ENCODE measurements around the gene ARID3B.
"Not testable (repeated sequence)": the region's sequence is repeated elsewhere in the genome, so short reads cannot be mapped to it uniquely, and the experiment has no call there.

Gene ARID3B, protein sequence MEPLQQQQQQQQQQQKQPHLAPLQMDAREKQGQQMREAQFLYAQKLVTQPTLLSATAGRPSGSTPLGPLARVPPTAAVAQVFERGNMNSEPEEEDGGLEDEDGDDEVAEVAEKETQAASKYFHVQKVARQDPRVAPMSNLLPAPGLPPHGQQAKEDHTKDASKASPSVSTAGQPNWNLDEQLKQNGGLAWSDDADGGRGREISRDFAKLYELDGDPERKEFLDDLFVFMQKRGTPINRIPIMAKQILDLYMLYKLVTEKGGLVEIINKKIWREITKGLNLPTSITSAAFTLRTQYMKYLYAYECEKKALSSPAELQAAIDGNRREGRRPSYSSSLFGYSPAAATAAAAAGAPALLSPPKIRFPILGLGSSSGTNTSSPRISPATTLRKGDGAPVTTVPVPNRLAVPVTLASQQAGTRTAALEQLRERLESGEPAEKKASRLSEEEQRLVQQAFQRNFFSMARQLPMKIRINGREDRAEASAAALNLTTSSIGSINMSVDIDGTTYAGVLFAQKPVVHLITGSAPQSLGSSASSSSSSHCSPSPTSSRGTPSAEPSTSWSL

GRCh38 chr15:74540761-74541493 lies at the start of gene ARID3B:
Gene ARID3B (plus strand): TSS chr15:74541220. CDS start chr15:74543937, 2,717 bp downstream.
- DNase-seq = peak; percentile 96

GRCh38 chr15:74496648-74497047 lies 44.4 kb upstream of the ARID3B start:
- DNase-seq = no peak

DNA sequence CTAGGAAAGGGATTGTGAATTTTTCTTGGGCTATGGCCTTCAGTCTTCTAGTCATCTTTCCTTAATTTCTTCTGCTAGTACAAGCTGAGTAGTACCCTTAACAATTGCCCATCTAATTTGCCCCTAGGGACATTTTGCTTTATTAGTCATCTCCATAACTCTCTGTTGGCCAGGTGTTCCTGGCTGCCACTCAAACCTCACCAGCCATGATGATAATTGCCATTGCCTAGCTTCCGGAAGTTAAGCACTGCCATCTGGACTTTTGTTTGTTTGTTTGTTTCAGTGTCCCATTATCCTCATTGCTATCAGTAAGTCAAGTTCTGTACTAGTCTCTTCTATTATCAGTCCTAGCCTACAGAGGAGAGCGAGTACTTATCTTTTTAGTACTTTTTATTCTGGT lies 43.4 kb upstream of the ARID3B start:
- DNase-seq = peak; percentile 86

- DNase-seq = no peak
Observed at GRCh38 chr15:74499366-74499765, 41.7 kb upstream of the ARID3B start.

- DNase-seq = no peak
Observed at GRCh38 chr15:74500401-74500800, 40.6 kb upstream of the ARID3B start.

- no peak for DNase-seq
Observed at GRCh38 chr15:74502301-74502700, 38.7 kb upstream of the ARID3B start.

DNA sequence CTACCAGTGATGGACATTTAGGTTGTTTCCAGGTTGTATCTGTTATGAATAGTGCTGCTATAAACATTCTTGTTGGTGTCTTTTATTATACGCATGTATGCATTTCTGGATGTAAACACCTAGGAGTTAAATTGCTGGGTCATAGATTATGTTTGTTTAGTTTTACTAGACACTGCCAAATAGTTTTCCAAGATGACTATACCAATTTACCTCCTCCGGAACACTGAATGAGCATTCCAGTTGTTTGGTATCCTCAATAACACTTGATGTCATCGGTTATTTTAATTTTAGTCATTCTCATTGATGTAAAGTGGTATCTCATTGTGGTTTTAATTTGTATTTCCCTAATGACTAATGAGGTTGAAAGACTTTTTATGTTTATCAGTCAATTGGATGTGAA lies 36.6 kb upstream of the ARID3B start:
- DNase-seq = no peak

GRCh38 chr15:74504836-74505235 lies 36.2 kb upstream of the ARID3B start:
- no peak for DNase-seq

DNA sequence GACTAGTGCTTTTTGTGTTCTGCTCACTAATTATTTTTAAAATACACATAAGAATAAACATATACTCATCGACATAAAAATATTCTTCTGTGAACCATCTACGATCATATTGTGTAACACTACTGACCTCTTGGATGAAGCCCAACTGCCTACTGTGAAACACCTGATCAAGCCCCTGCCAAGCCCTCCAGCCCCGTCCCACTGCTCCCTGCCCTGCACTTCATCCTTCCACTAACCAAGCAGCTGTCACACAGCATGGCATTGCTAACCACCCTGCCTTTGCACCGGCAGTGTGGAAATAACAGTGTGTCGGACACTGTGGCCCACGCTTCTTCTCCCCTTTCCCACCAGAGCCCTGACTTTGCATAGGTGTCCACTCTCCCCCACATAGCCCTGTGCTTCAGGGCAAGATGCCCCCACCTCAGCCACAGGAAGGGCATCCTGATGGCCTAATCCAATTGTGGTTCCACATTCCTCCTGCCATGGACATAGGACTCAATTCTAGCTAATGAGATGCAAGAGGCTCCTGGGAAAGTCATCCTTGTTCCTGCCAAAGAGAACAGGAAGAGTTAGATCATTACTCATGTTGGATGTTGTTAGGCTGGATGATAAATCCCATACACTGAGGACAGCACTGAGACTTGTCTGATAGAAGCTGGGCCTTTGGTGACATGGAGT lies 35.0 kb upstream of the ARID3B start:
- DNase-seq = no peak

GRCh38 chr15:74506515-74506840 lies 34.5 kb upstream of the ARID3B start:
- no peak for DNase-seq

DNA sequence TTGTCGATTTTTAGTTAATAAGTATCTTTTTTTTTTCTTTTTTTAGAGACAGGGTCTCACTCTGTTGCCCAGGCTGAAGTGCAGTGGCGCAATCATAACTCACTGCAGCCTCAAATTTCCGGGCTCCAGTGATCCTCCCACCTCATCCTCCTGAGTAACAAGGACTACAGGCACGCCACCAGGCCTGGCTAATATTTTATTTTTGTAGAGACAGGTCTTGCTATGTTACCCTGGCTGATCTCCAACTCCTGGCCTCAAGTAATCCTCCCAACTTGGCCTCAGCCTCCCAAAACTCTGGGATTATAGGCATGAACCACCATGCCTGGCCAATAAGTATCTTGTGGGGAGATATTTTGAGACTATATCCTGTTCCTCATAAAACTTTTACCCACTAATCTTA lies 29.4 kb upstream of the ARID3B start:
- no peak for DNase-seq

DNA sequence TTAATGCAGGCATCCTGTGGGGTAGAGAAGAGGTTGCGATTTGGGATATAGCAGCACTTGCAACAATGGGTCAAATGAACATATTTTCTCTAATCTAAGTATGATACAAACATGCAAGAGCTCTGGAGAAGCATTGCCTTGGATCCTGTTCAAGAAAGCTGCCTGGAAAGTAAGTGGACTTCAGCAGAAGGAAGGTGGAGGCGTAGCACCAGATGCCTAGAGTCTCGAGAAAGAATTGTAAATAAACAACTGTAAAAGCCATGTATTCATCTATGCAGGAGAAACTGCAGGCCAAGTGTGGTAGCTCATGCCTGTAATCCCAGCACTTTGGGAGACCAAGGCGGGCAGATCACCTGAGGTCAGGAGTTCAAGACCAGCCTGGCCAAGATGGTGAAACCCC lies 27.0 kb upstream of the ARID3B start:
- DNase-seq = not testable (repeated sequence)

DNA sequence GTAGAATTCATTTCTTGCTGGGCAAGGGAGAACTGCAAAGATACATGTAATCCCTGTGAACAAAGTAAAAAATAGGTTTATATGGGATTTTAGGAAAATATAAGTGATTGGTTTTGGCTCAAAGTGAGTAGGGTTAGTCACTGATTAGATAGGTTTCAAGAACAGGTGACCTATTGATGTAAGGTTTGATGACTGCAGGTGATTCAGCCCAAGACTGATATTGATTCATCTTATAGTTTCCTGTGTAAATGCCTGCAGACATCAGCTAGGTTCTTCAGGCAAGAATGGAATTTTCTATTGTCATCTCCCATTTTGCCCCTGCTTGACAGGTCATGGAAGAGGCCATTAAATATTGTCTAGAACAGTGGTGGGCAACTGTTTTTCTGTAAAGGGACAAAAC lies 23.9 kb upstream of the ARID3B start:
- no peak for DNase-seq

DNA sequence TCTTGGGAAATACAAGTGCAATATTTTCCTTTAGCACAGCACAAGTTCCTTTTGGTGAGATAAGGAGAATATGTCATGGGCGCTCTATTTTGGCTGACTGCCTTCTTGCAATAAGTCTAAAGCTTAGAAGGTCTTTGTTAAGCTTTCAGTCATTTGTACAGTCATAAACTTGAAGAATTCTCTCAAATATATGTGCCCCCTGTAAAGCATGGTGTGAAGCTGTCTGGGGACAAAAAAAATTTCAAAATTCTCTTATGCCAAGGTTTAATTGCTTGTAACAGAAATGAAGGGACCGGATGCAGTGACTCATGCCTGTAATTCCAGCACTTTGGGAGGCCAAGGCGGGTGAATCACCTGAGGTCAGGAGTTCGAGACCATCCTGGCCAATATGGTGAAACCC lies 21.7 kb upstream of the ARID3B start:
- DNase-seq = no peak

DNA sequence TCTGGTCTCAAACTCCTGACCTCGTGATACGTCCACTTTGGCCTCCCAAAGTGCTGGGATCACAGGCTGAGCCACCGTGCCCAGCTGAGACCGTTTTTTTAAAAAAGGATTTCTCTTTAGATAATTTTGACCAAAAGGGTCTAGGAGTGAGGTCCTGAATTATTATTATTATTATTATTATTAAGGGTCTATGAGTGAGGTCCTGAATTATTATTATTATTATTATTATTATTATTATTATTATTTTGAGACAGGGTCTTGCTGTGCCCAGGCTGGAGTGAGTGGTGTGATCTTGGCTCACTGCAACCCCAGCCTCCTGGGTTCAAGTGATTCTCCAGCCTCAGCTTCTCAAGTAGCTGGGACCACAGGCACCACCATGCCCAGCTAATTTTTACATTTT lies 20.6 kb upstream of the ARID3B start:
- DNase-seq = no peak

DNA sequence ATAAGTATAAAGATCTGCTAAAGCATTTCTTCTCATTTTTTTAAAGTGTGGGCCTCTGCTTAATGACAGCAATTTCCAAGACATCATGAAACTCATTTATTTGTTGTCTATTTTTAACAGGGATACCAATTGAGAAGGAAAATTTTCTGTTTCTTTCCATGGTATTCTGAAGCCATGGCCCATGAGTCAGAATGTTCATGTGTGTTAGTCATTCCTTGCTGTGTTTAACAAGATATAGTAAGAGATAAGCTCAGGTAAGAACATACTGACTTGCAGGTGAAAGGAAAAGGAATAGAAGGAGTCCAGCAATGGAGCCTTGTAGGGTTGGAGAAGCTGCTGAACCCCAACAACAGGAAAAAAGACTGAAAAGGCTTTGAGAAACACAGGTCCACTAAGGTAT lies 17.0 kb upstream of the ARID3B start:
- DNase-seq = no peak

GRCh38 chr15:74525309-74525708 lies 15.7 kb upstream of the ARID3B start:
- DNase-seq = no peak

GRCh38 chr15:74525945-74526344 lies 15.1 kb upstream of the ARID3B start:
- DNase-seq = no peak

GRCh38 chr15:74528876-74529275 lies 12.1 kb upstream of the ARID3B start:
- DNase-seq = no peak

DNA sequence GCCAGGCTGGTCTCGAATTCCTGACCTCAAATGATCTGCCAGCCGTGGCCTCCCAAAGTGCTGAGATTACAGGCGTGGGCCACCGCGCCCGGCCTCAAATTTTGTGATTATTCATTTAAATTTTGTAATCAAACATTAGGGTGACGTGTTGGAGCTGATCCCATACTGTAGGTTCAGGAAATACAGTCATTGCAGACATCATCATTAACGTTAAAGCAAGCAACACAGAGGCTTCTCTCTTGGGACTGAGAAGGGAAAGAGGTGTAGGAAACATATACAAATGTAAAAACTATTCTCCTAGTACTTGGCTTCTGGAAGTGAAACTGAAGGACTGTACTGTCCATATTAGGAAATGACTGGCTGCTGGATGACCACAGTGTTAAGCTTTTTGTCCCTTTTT lies 11.1 kb upstream of the ARID3B start:
- no peak for DNase-seq

- DNase-seq = no peak
Observed at GRCh38 chr15:74530771-74531143, 10.3 kb upstream of the ARID3B start.

DNA sequence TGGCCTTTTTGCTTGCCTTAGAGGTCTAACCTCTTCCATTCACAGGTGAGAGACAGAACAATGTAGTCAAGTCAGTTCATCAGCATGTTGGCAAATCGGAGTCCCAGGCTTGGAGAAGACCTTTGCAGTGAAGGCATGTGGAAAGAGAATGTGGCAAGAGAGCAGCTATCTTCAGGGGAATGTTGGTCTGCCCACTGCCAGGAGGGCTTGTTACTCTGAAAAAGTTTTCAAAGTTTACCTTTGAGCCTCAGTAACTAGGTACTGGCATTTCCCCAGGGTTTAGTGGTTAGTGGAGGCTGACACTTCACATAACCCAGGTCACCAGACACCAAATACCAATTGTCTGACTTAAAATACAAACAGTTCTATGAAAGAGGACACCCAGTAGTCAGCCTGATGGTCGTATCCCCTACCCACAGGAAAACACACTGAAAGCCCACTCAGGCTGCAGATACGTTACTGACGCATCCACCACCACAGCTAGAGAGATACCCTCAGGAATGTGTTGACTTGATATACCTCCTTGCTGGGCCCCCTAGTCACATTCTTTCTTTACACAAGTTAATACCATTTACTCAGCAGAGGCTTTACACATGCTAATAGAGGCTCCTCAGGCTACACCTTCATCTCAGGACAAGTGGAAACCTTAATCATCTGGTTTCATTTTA lies 9.7 kb upstream of the ARID3B start:
- no peak for DNase-seq
